Osteoblast (primary cell): ENCODE data around the gene INAFM2. TPM values are rescaled to one million over a fixed set of nuclear protein-coding genes. Genes with fewer than 3 reads are reported as not detected.

Source experiments
- DNase-seq: peaks from one replicate; pipeline ENCODE4 v3.0.0; 2011; ENCODE audit warnings: low spot score, mixed read lengths; ENCODE audit not compliant: insufficient read length; ENCODE audit errors: missing footprints
- H2AFZ ChIP-seq: 2 replicates; pipeline ENCODE4 v1.6.0; 2011; ENCODE audit warnings: mild to moderate bottlenecking, low read length
- H3K27ac ChIP-seq: 2 replicates; pipeline ENCODE4 v1.5.1; 2011; ENCODE audit warnings: mild to moderate bottlenecking, low read depth, low read length, moderate library complexity
- H3K27me3 ChIP-seq: 2 replicates; pipeline ENCODE4 v1.6.0; 2012; ENCODE audit warnings: mild to moderate bottlenecking, control low read depth, inconsistent platforms, low read length, moderate library complexity; ENCODE audit not compliant: insufficient read depth
- H3K36me3 ChIP-seq: 2 replicates; pipeline ENCODE4 v1.5.1; 2011; ENCODE audit warnings: mild to moderate bottlenecking, low read length, control low read depth, moderate library complexity; ENCODE audit not compliant: insufficient read depth
- H3K4me1 ChIP-seq: 2 replicates; pipeline ENCODE4 v1.5.1; 2011; ENCODE audit warnings: mild to moderate bottlenecking, low read length, control low read depth, moderate library complexity; ENCODE audit not compliant: insufficient read depth
- H3K4me2 ChIP-seq: 2 replicates; pipeline ENCODE4 v1.6.0; 2011; ENCODE audit warnings: mild to moderate bottlenecking, low read length; ENCODE audit not compliant: insufficient read depth
- H3K4me3 ChIP-seq: fragments of 200-600 bp; sonication (generic); 3 replicates; pipeline ENCODE4 v1.5.1; 2012; ENCODE audit warnings: mild to moderate bottlenecking, low read length, inconsistent platforms; ENCODE audit not compliant: insufficient read depth
- H3K79me2 ChIP-seq: 2 replicates; pipeline ENCODE4 v1.6.0; 2012; ENCODE audit warnings: mild to moderate bottlenecking, low read length, control low read depth, inconsistent platforms; ENCODE audit not compliant: insufficient read depth
- H3K9me3 ChIP-seq: 2 replicates; pipeline ENCODE4 v1.5.1; 2011; ENCODE audit warnings: low read depth, low read length, control low read depth
- H4K20me1 ChIP-seq: 2 replicates; pipeline ENCODE4 v1.6.0; 2012; ENCODE audit warnings: mild to moderate bottlenecking, low read length, control low read depth; ENCODE audit not compliant: insufficient read depth
- CTCF ChIP-seq: IDR thresholded peaks from 2 replicates; pipeline ENCODE4 v1.5.1; 2011; ENCODE audit warnings: mild to moderate bottlenecking, low read depth, low read length, moderate library complexity; ENCODE audit errors: extremely low read depth
- total RNA-seq: library from RNA; depleted of rRNA; stranded (reverse); fragments of >200 nt; gene quantifications from 2 replicates; pipeline ENCODE4 v1.2.3, GENCODE V29; 2012

INAFM2 gene
- total RNA-seq, 1 donor: 17.7 TPM

- Histone ChIP-seq H3K4me2 (peak overlapping the region; percentile 81), H3K4me3 (peak overlapping the region; percentile 65), H4K20me1 (no peaks in the 10 kb centered on the region), H2AFZ (peak overlapping the region; percentile 83), H3K9me3 (no peaks in the 10 kb centered on the region), H3K79me2 (no peaks in the 10 kb centered on the region), H3K4me1 (peaks cover 5% of the 10 kb centered on the region), H3K27ac (no peak overlapping the region), H3K36me3 (no peaks in the 10 kb centered on the region), H3K27me3 (peaks cover 5% of the 10 kb centered on the region)
- peak; percentile 30 for DNase-seq
- TF ChIP-seq CTCF: no peak
These were observed 43.8 kb downstream of the INAFM2 start for GRCh38 chr15:40367371-40367685.

- peak overlapping the region; percentile 65 for H3K4me3 ChIP-seq
- peak; percentile 100 for DNase-seq
- peaks cover 5% of the 10 kb centered on the region for H3K27me3 ChIP-seq
- peaks cover 12% of the 10 kb centered on the region for H3K4me1 ChIP-seq
- H3K9me3 ChIP-seq: no peaks in the 10 kb centered on the region
- no peaks in the 10 kb centered on the region for H3K36me3 ChIP-seq
- H3K27ac ChIP-seq: no peak overlapping the region
- H3K79me2 ChIP-seq: no peaks in the 10 kb centered on the region
- peak overlapping the region; percentile 81 for H3K4me2 ChIP-seq
- H2AFZ ChIP-seq: peak overlapping the region; percentile 83
- TF ChIP-seq CTCF: peak; percentile 68
- H4K20me1 ChIP-seq: no peaks in the 10 kb centered on the region
These were observed 44.5 kb downstream of the INAFM2 start for GRCh38 chr15:40367686-40368611.

- Histone ChIP-seq H3K4me3 (no peak overlapping the region), H3K36me3 (no peaks in the 10 kb centered on the region), H3K27ac (no peak overlapping the region), H2AFZ (no peak overlapping the region), H3K9me3 (no peaks in the 10 kb centered on the region), H3K27me3 (peaks cover under 1% of the 10 kb centered on the region), H3K4me2 (peak overlapping the region; percentile 69), H3K79me2 (no peaks in the 10 kb centered on the region), H4K20me1 (no peaks in the 10 kb centered on the region), H3K4me1 (peaks cover 14% of the 10 kb centered on the region)
- no peak for TF ChIP-seq CTCF
- DNase-seq: peak; percentile 82
These were observed 45.4 kb downstream of the INAFM2 start for GRCh38 chr15:40368719-40369473.

- no peaks in the 10 kb centered on the region for H3K27me3 ChIP-seq
- H2AFZ ChIP-seq: no peak overlapping the region
- no peaks in the 10 kb centered on the region for H3K9me3 ChIP-seq
- H3K79me2 ChIP-seq: no peaks in the 10 kb centered on the region
- H3K27ac ChIP-seq: no peak overlapping the region
- H3K4me2 ChIP-seq: no peak overlapping the region
- peaks cover 14% of the 10 kb centered on the region for H3K4me1 ChIP-seq
- no peak for TF ChIP-seq CTCF
- H3K36me3 ChIP-seq: no peaks in the 10 kb centered on the region
- DNase-seq: peak; percentile 29
- no peaks in the 10 kb centered on the region for H4K20me1 ChIP-seq
- no peak overlapping the region for H3K4me3 ChIP-seq
These were observed 46.0 kb downstream of the INAFM2 start for GRCh38 chr15:40369474-40369869.
